ENCODE results near the gene TNF. TPM values are rescaled to one million over a fixed set of nuclear protein-coding genes. Genes with fewer than 3 reads are reported as not detected.

TNF gene
- polyA plus RNA-seq, 1 donor (not counting 4 experiments of a cell fraction or from before 2014, with no cell fraction given) = 2.3 TPM

DNA sequence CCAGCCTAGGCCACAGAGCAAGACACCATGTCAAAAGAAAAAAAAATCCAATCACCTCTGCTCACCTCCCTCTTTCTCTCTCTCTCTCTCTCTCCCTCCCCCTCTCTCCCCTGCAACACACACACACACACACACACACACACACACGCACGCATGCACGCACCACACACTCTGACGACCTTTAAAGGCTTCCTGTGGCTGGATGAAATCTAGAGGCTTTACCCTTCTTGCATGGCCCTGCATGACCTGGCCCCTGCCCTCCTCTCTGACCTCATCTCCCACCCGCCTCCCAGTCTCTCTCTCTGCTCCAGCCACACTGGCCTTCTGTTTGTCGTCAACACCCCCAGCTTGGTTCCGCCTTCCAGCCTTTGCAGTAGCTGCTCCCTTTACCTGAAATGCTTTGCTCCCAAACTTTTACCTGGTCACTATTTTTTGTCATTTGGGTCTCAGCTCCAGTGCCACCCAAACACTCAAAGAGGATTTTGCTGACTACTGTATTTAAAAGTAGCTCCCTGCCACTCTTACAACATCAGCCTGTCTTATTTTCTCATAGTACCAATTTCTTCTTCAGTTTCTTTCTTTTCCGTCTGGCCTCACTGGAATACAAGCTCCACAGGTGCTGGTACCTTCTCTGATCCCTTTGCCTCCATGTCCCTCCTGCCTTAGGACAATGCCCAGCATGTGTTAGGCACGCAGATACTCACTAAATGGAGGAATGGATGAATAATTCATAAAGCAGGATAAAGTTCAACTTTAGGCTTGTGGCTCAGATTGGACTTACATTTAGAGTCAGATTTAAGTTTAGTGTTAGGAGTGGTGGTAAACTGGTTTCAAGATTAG is 7.6 kb upstream of the TNF start:
- no peak overlapping the region for H3K9ac ChIP-seq (ENCODE audit: control insufficient read depth, extremely low read depth, insufficient read depth, low read length)
- no peaks in the 10 kb centered on the region for H3K27me3 ChIP-seq (ENCODE audit: control insufficient read depth, extremely low read depth, insufficient read depth, low read length)
- H3K9me1 ChIP-seq (ENCODE audit: control insufficient read depth, extremely low read depth, insufficient read depth, low read length) = no peaks in the 10 kb centered on the region
- dilution Hi-C loops (cut with MboI; ENCODE audit: extremely low pct_ligation_motif_present, low sequenced_read_pairs) = no loop called here
- H3K9me3 ChIP-seq (ENCODE audit: control insufficient read depth, low read depth, low read length) = no peaks in the 10 kb centered on the region
- no peaks in the 10 kb centered on the region for H3K36me3 ChIP-seq (ENCODE audit: control insufficient read depth in 2 of 2, extremely low read depth in 1 of 2, insufficient read depth in 2 of 2, low read length in 2 of 2)
- no peak overlapping the region for H2AFZ ChIP-seq (ENCODE audit: control insufficient read depth, low read length)
- H3K4me2 ChIP-seq (ENCODE audit: control insufficient read depth, extremely low read depth, insufficient read depth, low read depth, low read length) = no peak overlapping the region
- no peaks in the 10 kb centered on the region for H3K4me1 ChIP-seq (ENCODE audit: control insufficient read depth, extremely low read depth, insufficient read depth, low read length)
- no peak for FAIRE-seq
- H3K79me2 ChIP-seq (ENCODE audit: control insufficient read depth, insufficient read depth, low read length) = no peaks in the 10 kb centered on the region
- H4K20me1 ChIP-seq (ENCODE audit: control insufficient read depth, extremely low read depth, insufficient read depth, low read length) = no peaks in the 10 kb centered on the region
- DNase-seq (ENCODE audit: low read depth, low spot score) = no peak
- H3K4me3 ChIP-seq (ENCODE audit: control insufficient read depth in 2 of 3, extremely low read depth in 1 of 3, insufficient read depth in 2 of 3, low read depth in 1 of 3, low read length in 3 of 3) = no peak overlapping the region
- H3K27ac ChIP-seq (ENCODE audit: control insufficient read depth, insufficient read depth, low read length) = no peak overlapping the region
- TF ChIP-seq, protein P1, sequence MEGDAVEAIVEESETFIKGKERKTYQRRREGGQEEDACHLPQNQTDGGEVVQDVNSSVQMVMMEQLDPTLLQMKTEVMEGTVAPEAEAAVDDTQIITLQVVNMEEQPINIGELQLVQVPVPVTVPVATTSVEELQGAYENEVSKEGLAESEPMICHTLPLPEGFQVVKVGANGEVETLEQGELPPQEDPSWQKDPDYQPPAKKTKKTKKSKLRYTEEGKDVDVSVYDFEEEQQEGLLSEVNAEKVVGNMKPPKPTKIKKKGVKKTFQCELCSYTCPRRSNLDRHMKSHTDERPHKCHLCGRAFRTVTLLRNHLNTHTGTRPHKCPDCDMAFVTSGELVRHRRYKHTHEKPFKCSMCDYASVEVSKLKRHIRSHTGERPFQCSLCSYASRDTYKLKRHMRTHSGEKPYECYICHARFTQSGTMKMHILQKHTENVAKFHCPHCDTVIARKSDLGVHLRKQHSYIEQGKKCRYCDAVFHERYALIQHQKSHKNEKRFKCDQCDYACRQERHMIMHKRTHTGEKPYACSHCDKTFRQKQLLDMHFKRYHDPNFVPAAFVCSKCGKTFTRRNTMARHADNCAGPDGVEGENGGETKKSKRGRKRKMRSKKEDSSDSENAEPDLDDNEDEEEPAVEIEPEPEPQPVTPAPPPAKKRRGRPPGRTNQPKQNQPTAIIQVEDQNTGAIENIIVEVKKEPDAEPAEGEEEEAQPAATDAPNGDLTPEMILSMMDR (optimal IDR thresholded peaks at IDR 0.05 in 1 of 3, IDR thresholded peaks at IDR 0.05 in 1 of 3, conservative IDR thresholded peaks at IDR 0.05 in 1 of 3; ENCODE audit: extremely low read depth in 1 of 3, insufficient read depth in 2 of 3, low read length in 3 of 3) = no peak
- no peak for TF ChIP-seq EZH2 (IDR thresholded peaks at IDR 0.05; ENCODE audit: low read length)

DNA sequence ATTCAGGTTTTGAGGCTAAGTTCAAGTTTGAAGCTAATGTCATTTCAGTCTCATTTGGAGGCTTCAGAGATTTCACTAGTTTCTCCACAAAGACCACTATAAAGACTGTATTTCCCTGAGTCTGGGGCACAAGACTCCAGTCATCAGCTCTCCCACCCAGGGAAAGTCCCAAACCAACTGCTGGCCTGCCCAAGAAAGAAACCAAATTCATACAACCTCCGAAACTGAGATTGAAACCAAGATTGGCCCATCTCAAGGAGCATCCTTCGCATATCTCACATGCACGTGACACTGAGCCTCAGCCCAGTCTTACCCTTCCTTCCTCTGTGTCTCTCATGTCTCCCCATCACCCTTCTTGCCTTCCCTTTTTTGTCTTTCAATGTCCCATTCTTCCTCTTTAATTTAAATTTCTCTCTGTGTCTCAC is 6.8 kb upstream of the TNF start:
- H4K20me1 ChIP-seq (ENCODE audit: control insufficient read depth, extremely low read depth, insufficient read depth, low read length) = no peaks in the 10 kb centered on the region
- dilution Hi-C loops (cut with MboI; ENCODE audit: extremely low pct_ligation_motif_present, low sequenced_read_pairs) = no loop called here
- H3K4me1 ChIP-seq (ENCODE audit: control insufficient read depth, extremely low read depth, insufficient read depth, low read length) = no peaks in the 10 kb centered on the region
- H3K9me3 ChIP-seq (ENCODE audit: control insufficient read depth, low read depth, low read length) = no peaks in the 10 kb centered on the region
- DNase-seq (ENCODE audit: low read depth, low spot score) (no peak), FAIRE-seq (no peak)
- no peaks in the 10 kb centered on the region for H3K9me1 ChIP-seq (ENCODE audit: control insufficient read depth, extremely low read depth, insufficient read depth, low read length)
- no peak overlapping the region for H3K27ac ChIP-seq (ENCODE audit: control insufficient read depth, insufficient read depth, low read length)
- H3K36me3 ChIP-seq (ENCODE audit: control insufficient read depth in 2 of 2, extremely low read depth in 1 of 2, insufficient read depth in 2 of 2, low read length in 2 of 2) = no peaks in the 10 kb centered on the region
- no peaks in the 10 kb centered on the region for H3K27me3 ChIP-seq (ENCODE audit: control insufficient read depth, extremely low read depth, insufficient read depth, low read length)
- TF ChIP-seq, protein P1 (optimal IDR thresholded peaks at IDR 0.05 in 1 of 3, IDR thresholded peaks at IDR 0.05 in 1 of 3, conservative IDR thresholded peaks at IDR 0.05 in 1 of 3; ENCODE audit: extremely low read depth in 1 of 3, insufficient read depth in 2 of 3, low read length in 3 of 3) = no peak
- TF ChIP-seq EZH2 (IDR thresholded peaks at IDR 0.05; ENCODE audit: low read length) = no peak
- H3K4me2 ChIP-seq (ENCODE audit: control insufficient read depth, extremely low read depth, insufficient read depth, low read depth, low read length) = no peak overlapping the region
- no peak overlapping the region for H2AFZ ChIP-seq (ENCODE audit: control insufficient read depth, low read length)
- H3K9ac ChIP-seq (ENCODE audit: control insufficient read depth, extremely low read depth, insufficient read depth, low read length) = no peak overlapping the region
- H3K79me2 ChIP-seq (ENCODE audit: control insufficient read depth, insufficient read depth, low read length) = no peaks in the 10 kb centered on the region
- H3K4me3 ChIP-seq (ENCODE audit: control insufficient read depth in 2 of 3, extremely low read depth in 1 of 3, insufficient read depth in 2 of 3, low read depth in 1 of 3, low read length in 3 of 3) = no peak overlapping the region
